Activated T-cell treated with anti-CD3 and anti-CD28 coated beads, Interleukin-2, amount 50 U/mL, for 24 hours (primary cell): ENCODE measurements around the gene PRKCE.

ENCODE experiments used
- DNase-seq: peaks from one replicate; pipeline ENCODE4 v3.0.0-alpha.2; 2020
- H3K27ac Mint-ChIP-seq: 2 replicates; pipeline ENCODE4 v1.8.0; 2020; ENCODE audit warnings: mild to moderate bottlenecking, mixed read lengths
- H3K27me3 Mint-ChIP-seq: 2 replicates; pipeline ENCODE4 v1.8.0; 2020; ENCODE audit warnings: mixed read lengths
- H3K36me3 Mint-ChIP-seq: 2 replicates; pipeline ENCODE4 v1.8.0; 2020; ENCODE audit warnings: low read depth, mixed read lengths
- H3K4me1 Mint-ChIP-seq: 2 replicates; pipeline ENCODE4 v1.8.0; 2020; ENCODE audit warnings: low read depth, mixed read lengths
- H3K4me3 Mint-ChIP-seq: 2 replicates; pipeline ENCODE4 v1.8.0; 2020; ENCODE audit warnings: mild to moderate bottlenecking, moderate library complexity, mixed read lengths
- H3K9me3 Mint-ChIP-seq: 2 replicates; pipeline ENCODE4 v1.8.0; 2020; ENCODE audit warnings: mixed read lengths

Gene PRKCE

GRCh38 chr2:46003903-46004473 is 352.5 kb downstream of the PRKCE start:
- H3K27me3 Mint-ChIP-seq, result no peaks in the 10 kb centered on the region
- no peak overlapping the region for H3K4me3 Mint-ChIP-seq
- peaks cover 31% of the 10 kb centered on the region for H3K36me3 Mint-ChIP-seq
- no peaks in the 10 kb centered on the region for H3K9me3 Mint-ChIP-seq
- H3K4me1 Mint-ChIP-seq, result no peaks in the 10 kb centered on the region
- DNase-seq, result no peak
- H3K27ac Mint-ChIP-seq, result no peak overlapping the region

GRCh38 chr2:46006473-46007025 is 355.1 kb downstream of the PRKCE start:
- DNase-seq, result no peak
- peaks cover 33% of the 10 kb centered on the region for H3K36me3 Mint-ChIP-seq
- no peak overlapping the region for H3K27ac Mint-ChIP-seq
- no peaks in the 10 kb centered on the region for H3K27me3 Mint-ChIP-seq
- no peaks in the 10 kb centered on the region for H3K9me3 Mint-ChIP-seq
- no peak overlapping the region for H3K4me3 Mint-ChIP-seq
- peaks cover 4% of the 10 kb centered on the region for H3K4me1 Mint-ChIP-seq

GRCh38 chr2:46007412-46007811 is 355.9 kb downstream of the PRKCE start:
- peaks cover 33% of the 10 kb centered on the region for H3K36me3 Mint-ChIP-seq
- H3K27me3 Mint-ChIP-seq, result no peaks in the 10 kb centered on the region
- no peak overlapping the region for H3K27ac Mint-ChIP-seq
- peaks cover 4% of the 10 kb centered on the region for H3K4me1 Mint-ChIP-seq
- H3K4me3 Mint-ChIP-seq, result no peak overlapping the region
- no peaks in the 10 kb centered on the region for H3K9me3 Mint-ChIP-seq
- DNase-seq, result no peak

- Mint-ChIP-seq H3K4me3 (no peak overlapping the region), H3K27ac (no peak overlapping the region), H3K27me3 (no peaks in the 10 kb centered on the region), H3K4me1 (peaks cover 4% of the 10 kb centered on the region), H3K9me3 (no peaks in the 10 kb centered on the region), H3K36me3 (peaks cover 33% of the 10 kb centered on the region)
- no peak for DNase-seq
These were observed 356.8 kb downstream of the PRKCE start for GRCh38 chr2:46008091-46008870.

- Mint-ChIP-seq H3K27ac (no peak overlapping the region), H3K9me3 (no peaks in the 10 kb centered on the region), H3K27me3 (no peaks in the 10 kb centered on the region), H3K36me3 (peaks cover 32% of the 10 kb centered on the region), H3K4me3 (no peak overlapping the region), H3K4me1 (peaks cover 4% of the 10 kb centered on the region)
- no peak for DNase-seq
These were observed 357.8 kb downstream of the PRKCE start for GRCh38 chr2:46009315-46009714.

- Mint-ChIP-seq H3K4me1 (peaks cover 4% of the 10 kb centered on the region), H3K9me3 (no peaks in the 10 kb centered on the region), H3K27ac (no peak overlapping the region), H3K27me3 (no peaks in the 10 kb centered on the region), H3K4me3 (no peak overlapping the region), H3K36me3 (peaks cover 33% of the 10 kb centered on the region)
- no peak for DNase-seq
These were observed 358.3 kb downstream of the PRKCE start for GRCh38 chr2:46009772-46010171.

GRCh38 chr2:46010223-46010924 is 358.9 kb downstream of the PRKCE start:
- H3K4me1 Mint-ChIP-seq, result peaks cover 4% of the 10 kb centered on the region
- no peaks in the 10 kb centered on the region for H3K27me3 Mint-ChIP-seq
- no peak overlapping the region for H3K4me3 Mint-ChIP-seq
- peaks cover 34% of the 10 kb centered on the region for H3K36me3 Mint-ChIP-seq
- DNase-seq, result no peak
- no peaks in the 10 kb centered on the region for H3K9me3 Mint-ChIP-seq
- H3K27ac Mint-ChIP-seq, result no peak overlapping the region

- H3K4me1 Mint-ChIP-seq, result peaks cover 4% of the 10 kb centered on the region
- no peak for DNase-seq
- no peak overlapping the region for H3K27ac Mint-ChIP-seq
- peaks cover 37% of the 10 kb centered on the region for H3K36me3 Mint-ChIP-seq
- no peak overlapping the region for H3K4me3 Mint-ChIP-seq
- H3K9me3 Mint-ChIP-seq, result no peaks in the 10 kb centered on the region
- H3K27me3 Mint-ChIP-seq, result no peaks in the 10 kb centered on the region
These were observed 359.5 kb downstream of the PRKCE start for GRCh38 chr2:46010925-46011490.

- Mint-ChIP-seq H3K27me3 (no peaks in the 10 kb centered on the region), H3K4me1 (peaks cover 4% of the 10 kb centered on the region), H3K27ac (no peak overlapping the region), H3K36me3 (peaks cover 33% of the 10 kb centered on the region), H3K9me3 (no peaks in the 10 kb centered on the region), H3K4me3 (no peak overlapping the region)
- no peak for DNase-seq
These were observed 361.3 kb downstream of the PRKCE start for GRCh38 chr2:46012618-46013240.

GRCh38 chr2:46013726-46014125 is 362.3 kb downstream of the PRKCE start:
- Mint-ChIP-seq H3K36me3 (peaks cover 27% of the 10 kb centered on the region), H3K9me3 (no peaks in the 10 kb centered on the region), H3K4me1 (peaks cover 4% of the 10 kb centered on the region), H3K27ac (no peak overlapping the region), H3K27me3 (no peaks in the 10 kb centered on the region), H3K4me3 (no peak overlapping the region)
- DNase-seq, result no peak

- no peak overlapping the region for H3K27ac Mint-ChIP-seq
- no peak for DNase-seq
- H3K4me1 Mint-ChIP-seq, result peaks cover 8% of the 10 kb centered on the region
- no peaks in the 10 kb centered on the region for H3K27me3 Mint-ChIP-seq
- peaks cover 24% of the 10 kb centered on the region for H3K36me3 Mint-ChIP-seq
- H3K4me3 Mint-ChIP-seq, result no peak overlapping the region
- no peaks in the 10 kb centered on the region for H3K9me3 Mint-ChIP-seq
These were observed 363.6 kb downstream of the PRKCE start for GRCh38 chr2:46014911-46015654.

GRCh38 chr2:46015671-46016070 is 364.2 kb downstream of the PRKCE start:
- no peak for DNase-seq
- peaks cover 24% of the 10 kb centered on the region for H3K36me3 Mint-ChIP-seq
- no peaks in the 10 kb centered on the region for H3K9me3 Mint-ChIP-seq
- no peaks in the 10 kb centered on the region for H3K27me3 Mint-ChIP-seq
- peaks cover 9% of the 10 kb centered on the region for H3K4me1 Mint-ChIP-seq
- no peak overlapping the region for H3K4me3 Mint-ChIP-seq
- no peak overlapping the region for H3K27ac Mint-ChIP-seq

GRCh38 chr2:46016091-46016490 is 364.6 kb downstream of the PRKCE start:
- Mint-ChIP-seq H3K4me3 (no peak overlapping the region), H3K36me3 (peaks cover 22% of the 10 kb centered on the region), H3K27ac (no peak overlapping the region), H3K27me3 (no peaks in the 10 kb centered on the region), H3K4me1 (peaks cover 7% of the 10 kb centered on the region), H3K9me3 (no peaks in the 10 kb centered on the region)
- DNase-seq, result no peak
